ENCODE results near the gene AK9. TPM values are rescaled to one million over a fixed set of nuclear protein-coding genes. Genes with fewer than 3 reads are reported as not detected.

AK9 gene
- total RNA-seq, 1 donor from 2014 or later: 0.75 TPM

GRCh38 chr6:109511832-109512231 lies 179.2 kb downstream of the AK9 start:
- H3K27ac ChIP-seq: no peak overlapping the region
- H3K4me3 ChIP-seq: no peak overlapping the region
- H3K9me3 ChIP-seq: no peaks in the 10 kb centered on the region
- TF ChIP-seq CTCF (IDR thresholded peaks at IDR 0.05): no peak
- no peaks in the 10 kb centered on the region for H3K4me1 ChIP-seq
- no peak for DNase-seq (ENCODE audit: low spot score in 2 of 2)
- H3K27me3 ChIP-seq: no peaks in the 10 kb centered on the region
- H3K36me3 ChIP-seq: no peaks in the 10 kb centered on the region
- intact Hi-C loops (cut with DNase I): no loop called here

- Histone ChIP-seq H3K36me3 (no peaks in the 10 kb centered on the region), H3K4me3 (no peak overlapping the region), H3K27ac (no peak overlapping the region), H3K4me1 (no peaks in the 10 kb centered on the region), H3K9me3 (no peaks in the 10 kb centered on the region), H3K27me3 (no peaks in the 10 kb centered on the region)
- no peak for TF ChIP-seq CTCF (IDR thresholded peaks at IDR 0.05)
- intact Hi-C loops (cut with DNase I): no loop called here
- no peak for DNase-seq (ENCODE audit: low spot score in 2 of 2)
Observed at GRCh38 chr6:109510358-109510757, 180.6 kb downstream of the AK9 start.

- DNase-seq (ENCODE audit: low spot score in 2 of 2): no peak
- Histone ChIP-seq H3K27ac (no peak overlapping the region), H3K9me3 (no peaks in the 10 kb centered on the region), H3K4me3 (no peak overlapping the region), H3K4me1 (no peaks in the 10 kb centered on the region), H3K36me3 (no peaks in the 10 kb centered on the region), H3K27me3 (no peaks in the 10 kb centered on the region)
- no peak for TF ChIP-seq CTCF (IDR thresholded peaks at IDR 0.05)
- intact Hi-C loops (cut with DNase I): no loop called here
Observed at GRCh38 chr6:109508166-109508860, 182.7 kb downstream of the AK9 start.

- DNase-seq (ENCODE audit: low spot score in 2 of 2): no peak
- Histone ChIP-seq H3K27me3 (no peaks in the 10 kb centered on the region), H3K4me1 (no peaks in the 10 kb centered on the region), H3K4me3 (no peak overlapping the region), H3K36me3 (no peaks in the 10 kb centered on the region), H3K9me3 (no peaks in the 10 kb centered on the region), H3K27ac (no peak overlapping the region)
- TF ChIP-seq CTCF (IDR thresholded peaks at IDR 0.05): no peak
- intact Hi-C loops (cut with DNase I): no loop called here
Observed at GRCh38 chr6:109507490-109508072, 183.4 kb downstream of the AK9 start.

- no peaks in the 10 kb centered on the region for H3K27me3 ChIP-seq
- no peak overlapping the region for H3K4me3 ChIP-seq
- no peaks in the 10 kb centered on the region for H3K4me1 ChIP-seq
- no peak for TF ChIP-seq CTCF (IDR thresholded peaks at IDR 0.05)
- H3K36me3 ChIP-seq: no peaks in the 10 kb centered on the region
- DNase-seq (ENCODE audit: low spot score in 2 of 2): no peak
- intact Hi-C loops (cut with DNase I): no loop called here
- H3K9me3 ChIP-seq: no peaks in the 10 kb centered on the region
- no peak overlapping the region for H3K27ac ChIP-seq
Observed at GRCh38 chr6:109506841-109507240, 184.2 kb downstream of the AK9 start.

Data from ascending aorta (tissue), 2 donors.